OCI-LY1 (cell line): ENCODE results near the gene MXD1.

Experiments used
- CTCF ChIP-seq: fragments of 200-600 bp; sonication (generic), shearing (Covaris generic); IDR thresholded peaks from 2 replicates; pipeline ENCODE4 v1.5.1; 2017; ENCODE audit warnings: mild to moderate bottlenecking, antibody characterized with exemption, low read length, moderate library complexity, mixed read lengths
- EZH2 ChIP-seq: fragments of 200-600 bp; sonication (generic), shearing (Covaris generic); IDR thresholded peaks from 2 replicates; pipeline ENCODE4 v1.8.0; 2017; ENCODE audit warnings: borderline replicate concordance, mixed run types, mild to moderate bottlenecking, antibody characterized with exemption, low read length, moderate library complexity, mixed read lengths

GRCh38 chr2:69888451-69888850 lies 26.5 kb upstream of the MXD1 start:
- TF ChIP-seq CTCF: no peak
- TF ChIP-seq EZH2: no peak
